ENCODE results near the gene AXL. TPM values are rescaled to one million over a fixed set of nuclear protein-coding genes. Genes with fewer than 3 reads are reported as not detected.

The AXL gene

Small RNA genes within 50 kb of the gene (small RNA-seq; reads per million reads assigned to genes)
- not detected for gene RN7SL34P (ENCODE audit: insufficient read depth)
